ENCODE measurements around the gene PMM2. TPM values are rescaled to one million over a fixed set of nuclear protein-coding genes. Genes with fewer than 3 reads are reported as not detected.
A peak's percentile ranks its signal among the peaks of the same experiment; 100 is the strongest.

Gene PMM2
- total RNA-seq, 1 donor from 2014 or later, result 47.6 TPM

- Mint-ChIP-seq H3K27ac (ENCODE audit: unreplicated experiment) (no peak overlapping the region), H3K36me3 (ENCODE audit: low read depth) (peaks cover 35% of the 10 kb centered on the region), H3K4me3 (ENCODE audit: unreplicated experiment) (no peak overlapping the region), H3K27me3 (ENCODE audit: low read depth) (no peaks in the 10 kb centered on the region), H3K9me3 (ENCODE audit: low read depth) (no peaks in the 10 kb centered on the region), H3K4me1 (ENCODE audit: low read depth) (peaks cover 10% of the 10 kb centered on the region)
- DNase-seq (ENCODE audit: low spot score), result peak; percentile 85
- no peak for TF ChIP-seq CTCF (IDR thresholded peaks at IDR 0.05)
These were observed 97.2 kb downstream of the PMM2 start for GRCh38 chr16:8894736-8895334.

DNA sequence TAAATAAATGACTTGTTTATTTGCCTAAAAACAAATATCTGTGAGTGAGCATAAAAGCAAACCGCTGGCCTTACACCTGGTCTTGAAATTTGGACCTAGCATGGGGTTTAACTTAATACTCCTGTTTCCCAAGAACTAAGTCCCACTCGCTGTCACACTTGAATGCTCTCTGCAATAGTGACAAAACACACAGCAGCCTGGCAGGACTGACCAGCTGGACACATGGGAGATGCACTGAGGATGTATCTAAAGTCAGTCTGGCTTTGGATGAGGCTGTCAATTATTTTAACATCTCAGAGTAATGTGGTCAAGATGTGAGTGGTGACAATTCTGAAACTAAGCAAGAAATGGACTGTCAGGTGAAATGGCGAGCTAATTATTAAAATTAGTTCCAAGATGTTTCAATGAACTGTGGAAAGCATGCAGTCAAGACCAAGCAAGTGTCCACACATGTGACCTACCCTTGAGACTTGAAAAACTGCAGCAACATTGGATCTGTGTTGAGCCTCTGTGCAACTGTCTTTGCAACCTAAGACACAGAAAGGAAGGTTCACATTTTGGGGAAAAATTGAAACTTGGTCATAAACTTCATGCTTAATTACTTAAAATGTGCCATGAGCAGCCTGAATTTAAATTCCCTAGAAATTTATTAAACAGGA lies 101.2 kb downstream of the PMM2 start:
- Mint-ChIP-seq H3K27me3 (ENCODE audit: low read depth) (no peaks in the 10 kb centered on the region), H3K4me3 (ENCODE audit: unreplicated experiment) (no peak overlapping the region), H3K27ac (ENCODE audit: unreplicated experiment) (no peak overlapping the region), H3K9me3 (ENCODE audit: low read depth) (no peaks in the 10 kb centered on the region), H3K4me1 (ENCODE audit: low read depth) (no peaks in the 10 kb centered on the region), H3K36me3 (ENCODE audit: low read depth) (peaks cover 51% of the 10 kb centered on the region)
- no peak for TF ChIP-seq CTCF (IDR thresholded peaks at IDR 0.05)
- no peak for DNase-seq (ENCODE audit: low spot score)

Other genes starting within 250 kb of the PMM2 start
- gene TMEM114, start 207.3 kb upstream of the PMM2 start, total RNA-seq, result not detected in 3 replicates
- gene METTL22, start 176.1 kb upstream of the PMM2 start, total RNA-seq, result 33.5 to 39.9 TPM (median 33.9 TPM) in 3 replicates
- gene ABAT, start 123.2 kb upstream of the PMM2 start, total RNA-seq, result 2.1 to 3.1 TPM (median 2.1 TPM) in 3 replicates
- gene TMEM186, start 200 bp upstream of the PMM2 start, total RNA-seq, result 8.4 to 10.7 TPM (median 9.6 TPM) in 3 replicates
- 46.5 to 57.4 TPM (median 54.1 TPM) in 3 replicates for gene CARHSP1, start 71.2 kb downstream of the PMM2 start, total RNA-seq
- not detected in 3 replicates for gene LITAFD, start 84.5 kb downstream of the PMM2 start, total RNA-seq
- gene USP7, start 166.1 kb downstream of the PMM2 start, total RNA-seq, result 80.3 to 90.6 TPM (median 81.1 TPM) in 3 replicates

All from chondrocyte (in vitro differentiated cells).